Measurements from ENCODE around the gene TRIM67.

TRIM67 gene

DNA sequence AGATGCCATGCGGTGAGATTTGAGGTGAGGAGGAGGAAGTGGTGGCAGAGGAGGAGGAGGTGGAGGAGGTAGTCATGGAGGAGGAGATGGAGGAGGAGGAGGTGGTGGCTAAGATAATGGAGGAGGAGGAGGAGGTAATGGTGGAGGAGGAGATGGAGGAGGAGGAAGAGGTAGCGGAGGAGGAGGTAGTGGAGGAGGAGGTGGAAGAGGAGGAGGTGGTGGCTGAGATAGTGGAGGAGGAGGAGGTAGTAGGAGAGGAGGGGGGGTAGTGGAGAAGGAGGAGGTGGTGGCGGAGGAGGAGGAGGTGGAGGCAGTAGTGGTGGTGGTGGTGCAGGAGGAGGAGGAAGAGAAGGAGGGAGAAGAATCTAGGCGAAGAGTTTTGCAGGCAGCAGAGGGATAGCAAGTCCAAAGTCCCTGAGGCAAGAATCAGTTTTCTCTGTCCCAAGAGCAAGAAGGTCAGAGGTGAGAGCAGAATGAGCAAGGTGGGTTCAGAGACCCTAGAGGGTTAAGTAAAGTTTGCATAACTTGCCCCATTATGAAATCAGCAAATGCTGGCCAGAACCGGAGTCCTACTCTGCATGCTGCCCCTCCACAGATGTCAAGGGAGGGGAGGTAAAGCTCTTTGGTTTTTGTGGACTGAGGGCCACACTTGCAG lies 40.2 kb downstream of the TRIM67 start:
- Histone ChIP-seq H3K27me3 (peaks cover 67% of the 10 kb centered on the region), H3K9me3 (no peaks in the 10 kb centered on the region), H3K4me3 (ENCODE audit: low read depth in 1 of 2, low read length in 1 of 2) (no peak overlapping the region), H3K27ac (no peak overlapping the region), H3K36me3 (no peaks in the 10 kb centered on the region), H3K4me1 (ENCODE audit: control insufficient read depth in 1 of 2, insufficient read depth in 1 of 2, low read depth in 1 of 2, low read length in 1 of 2) (peaks cover 0 to 19% of the 10 kb centered on the region in 2 experiments)
- TF ChIP-seq, protein P1, sequence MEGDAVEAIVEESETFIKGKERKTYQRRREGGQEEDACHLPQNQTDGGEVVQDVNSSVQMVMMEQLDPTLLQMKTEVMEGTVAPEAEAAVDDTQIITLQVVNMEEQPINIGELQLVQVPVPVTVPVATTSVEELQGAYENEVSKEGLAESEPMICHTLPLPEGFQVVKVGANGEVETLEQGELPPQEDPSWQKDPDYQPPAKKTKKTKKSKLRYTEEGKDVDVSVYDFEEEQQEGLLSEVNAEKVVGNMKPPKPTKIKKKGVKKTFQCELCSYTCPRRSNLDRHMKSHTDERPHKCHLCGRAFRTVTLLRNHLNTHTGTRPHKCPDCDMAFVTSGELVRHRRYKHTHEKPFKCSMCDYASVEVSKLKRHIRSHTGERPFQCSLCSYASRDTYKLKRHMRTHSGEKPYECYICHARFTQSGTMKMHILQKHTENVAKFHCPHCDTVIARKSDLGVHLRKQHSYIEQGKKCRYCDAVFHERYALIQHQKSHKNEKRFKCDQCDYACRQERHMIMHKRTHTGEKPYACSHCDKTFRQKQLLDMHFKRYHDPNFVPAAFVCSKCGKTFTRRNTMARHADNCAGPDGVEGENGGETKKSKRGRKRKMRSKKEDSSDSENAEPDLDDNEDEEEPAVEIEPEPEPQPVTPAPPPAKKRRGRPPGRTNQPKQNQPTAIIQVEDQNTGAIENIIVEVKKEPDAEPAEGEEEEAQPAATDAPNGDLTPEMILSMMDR (IDR thresholded peaks at IDR 0.05) = no peak

DNA sequence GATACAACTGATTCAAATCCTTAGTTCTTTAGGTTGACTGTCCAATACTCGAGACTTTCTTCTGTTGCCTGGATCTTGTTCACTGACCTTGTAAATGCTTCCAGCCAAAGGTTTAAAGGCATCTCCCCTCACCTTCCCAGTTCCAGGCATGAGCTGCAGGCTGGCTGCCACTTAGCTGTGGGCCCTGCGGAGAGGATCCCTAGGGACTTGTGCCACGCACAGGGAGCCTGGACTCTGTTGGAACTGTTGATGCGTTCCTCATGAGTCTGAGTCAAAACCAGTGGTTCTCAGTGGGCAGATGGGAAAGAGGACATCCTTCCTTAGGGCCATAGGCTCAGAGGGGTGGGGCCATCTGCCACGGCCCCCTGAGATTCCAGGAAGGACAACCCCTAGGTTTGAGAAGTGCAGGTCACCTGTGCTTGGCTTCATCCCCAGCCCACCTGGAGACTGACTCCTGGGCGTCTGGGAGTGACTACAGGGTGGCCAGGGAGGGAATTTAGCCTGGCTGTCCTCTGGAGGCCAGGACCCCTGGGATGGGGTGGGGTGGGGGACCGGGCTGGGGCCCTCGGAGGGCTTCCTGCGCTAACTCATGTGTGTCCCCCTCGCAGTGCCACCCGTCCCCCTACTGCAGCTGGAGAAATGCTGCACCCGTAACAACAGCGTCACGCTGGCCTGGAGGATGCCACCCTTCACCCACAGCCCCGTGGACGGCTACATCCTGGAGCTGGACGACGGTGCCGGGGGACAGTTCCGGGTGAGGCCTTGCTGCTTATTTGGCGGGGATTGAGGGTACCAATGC lies 41.6 kb downstream of the TRIM67 start:
- Histone ChIP-seq H3K36me3 (no peaks in the 10 kb centered on the region), H3K9me3 (no peaks in the 10 kb centered on the region), H3K27me3 (peaks cover 70% of the 10 kb centered on the region), H3K4me1 (ENCODE audit: control insufficient read depth in 1 of 2, insufficient read depth in 1 of 2, low read depth in 1 of 2, low read length in 1 of 2) (peaks cover 0 to 19% of the 10 kb centered on the region in 2 experiments), H3K4me3 (ENCODE audit: low read depth in 1 of 2, low read length in 1 of 2) (no peak overlapping the region), H3K27ac (no peak overlapping the region)
- TF ChIP-seq, protein P1 (IDR thresholded peaks at IDR 0.05) = no peak

DNA sequence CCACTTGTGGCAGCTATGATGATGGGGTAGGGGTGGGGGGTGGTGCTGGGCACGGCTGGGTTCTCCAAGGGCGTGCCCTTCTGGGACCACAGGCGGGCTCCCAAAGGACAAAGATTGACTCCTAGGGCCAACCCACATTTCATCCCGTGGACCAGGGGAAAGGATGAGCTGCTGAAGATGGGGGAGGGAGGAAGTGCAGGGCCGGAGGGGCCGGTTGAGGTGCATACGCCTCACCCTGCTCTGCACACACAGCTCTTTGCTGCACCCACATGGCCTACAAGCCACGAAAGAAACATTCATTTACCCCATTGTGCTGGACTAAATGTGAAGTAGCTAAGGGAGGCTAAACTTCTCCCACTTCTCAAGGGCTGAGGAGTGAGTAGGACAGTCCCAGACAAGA lies 45.0 kb downstream of the TRIM67 start:
- H3K4me3 ChIP-seq (ENCODE audit: low read depth in 1 of 2, low read length in 1 of 2) = no peak overlapping the region
- peaks cover 50% of the 10 kb centered on the region for H3K27me3 ChIP-seq
- H3K9me3 ChIP-seq = no peaks in the 10 kb centered on the region
- H3K27ac ChIP-seq = no peak overlapping the region
- TF ChIP-seq, protein P1 (IDR thresholded peaks at IDR 0.05) = no peak
- peaks cover 8 to 19% of the 10 kb centered on the region in 2 experiments for H3K4me1 ChIP-seq (ENCODE audit: control insufficient read depth in 1 of 2, insufficient read depth in 1 of 2, low read depth in 1 of 2, low read length in 1 of 2)
- H3K36me3 ChIP-seq = no peaks in the 10 kb centered on the region

DNA sequence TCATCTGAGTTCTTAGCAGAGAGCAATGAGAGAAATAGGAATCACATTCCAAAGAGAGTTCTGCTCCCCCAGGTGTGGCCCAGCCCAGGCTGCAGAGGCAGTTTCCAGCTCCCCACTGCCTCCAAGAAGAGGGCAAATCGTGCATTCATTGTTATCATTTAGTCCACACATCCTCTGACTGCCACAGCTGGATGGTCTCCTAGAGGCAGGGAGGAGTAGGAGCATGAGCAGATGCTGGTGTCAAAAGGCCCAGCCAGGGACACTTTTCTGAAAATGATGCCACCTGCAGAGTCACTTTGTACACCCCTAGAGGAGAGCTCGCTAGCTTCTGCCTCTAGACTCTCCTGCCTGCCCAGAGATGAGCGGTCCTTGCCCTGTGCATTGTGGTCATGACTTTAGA lies 45.6 kb downstream of the TRIM67 start:
- H3K27me3 ChIP-seq = peaks cover 44% of the 10 kb centered on the region

DNA sequence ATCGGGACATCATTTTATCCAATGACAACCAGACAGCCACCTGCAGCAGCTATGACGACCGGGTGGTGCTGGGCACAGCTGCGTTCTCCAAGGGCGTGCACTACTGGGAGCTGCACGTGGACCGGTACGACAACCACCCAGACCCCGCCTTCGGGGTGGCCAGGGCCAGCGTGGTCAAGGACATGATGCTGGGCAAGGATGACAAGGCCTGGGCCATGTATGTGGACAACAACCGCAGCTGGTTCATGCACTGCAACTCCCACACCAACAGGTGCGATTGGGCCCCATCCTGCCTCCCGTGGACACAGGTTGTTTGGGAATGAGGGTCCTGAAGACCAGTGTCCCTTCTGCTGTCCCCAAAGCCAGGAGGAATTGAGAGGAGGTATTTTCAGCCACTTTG lies 47.1 kb downstream of the TRIM67 start:
- no peaks in the 10 kb centered on the region for H3K36me3 ChIP-seq
- no peak overlapping the region for H3K27ac ChIP-seq
- no peak overlapping the region for H3K4me3 ChIP-seq (ENCODE audit: low read depth in 1 of 2, low read length in 1 of 2)
- peaks cover 14 to 18% of the 10 kb centered on the region in 2 experiments for H3K4me1 ChIP-seq (ENCODE audit: control insufficient read depth in 1 of 2, insufficient read depth in 1 of 2, low read depth in 1 of 2, low read length in 1 of 2)
- H3K27me3 ChIP-seq = peaks cover 29% of the 10 kb centered on the region
- TF ChIP-seq, protein P1 (IDR thresholded peaks at IDR 0.05) = no peak
- no peaks in the 10 kb centered on the region for H3K9me3 ChIP-seq

More for the DNA sequence above, 45.6 kb downstream of the TRIM67 start:
- Histone ChIP-seq H3K9me3 (no peaks in the 10 kb centered on the region), H3K36me3 (no peaks in the 10 kb centered on the region), H3K4me1 (ENCODE audit: control insufficient read depth in 1 of 2, insufficient read depth in 1 of 2, low read depth in 1 of 2, low read length in 1 of 2) (peaks cover 8 to 16% of the 10 kb centered on the region in 2 experiments), H3K4me3 (ENCODE audit: low read depth in 1 of 2, low read length in 1 of 2) (no peak overlapping the region), H3K27ac (no peak overlapping the region)
- TF ChIP-seq, protein P1 (IDR thresholded peaks at IDR 0.05) = no peak

All from neutrophil (primary cell).